HCT116 (cell line): Measurements from ENCODE around the gene TMEM212.

Source experiments
- CTCF ChIP-seq, 3 experiments: fragments of 200-600 bp in 1 of 3; sonication (generic) in 1 of 3; IDR thresholded peaks in 2 of 3; conservative IDR thresholded peaks in 1 of 3; 2 replicates each; pipeline ENCODE4 v1.5.1; 2012 to 2017; ENCODE audit warnings: low read depth in 2 of 3, low read length in 2 of 3, antibody characterized with exemption in 1 of 3, borderline replicate concordance in 1 of 3, control low read depth in 1 of 3, mild to moderate bottlenecking in 1 of 3, mixed read lengths in 1 of 3, mixed run types in 1 of 3, moderate library complexity in 1 of 3; ENCODE audit not compliant: insufficient read depth in 1 of 3
- EGR1 ChIP-seq: IDR thresholded peaks from 2 replicates; pipeline ENCODE4 v1.6.1; 2012; ENCODE audit warnings: low read depth
- ELF1 ChIP-seq: IDR thresholded peaks from 2 replicates; pipeline ENCODE4 v1.6.1; 2012; ENCODE audit warnings: low read depth, borderline replicate concordance
- EZH2 ChIP-seq: fragments of 200-600 bp; sonication (generic); IDR thresholded peaks from 2 replicates; pipeline ENCODE4 v1.6.1; 2017; ENCODE audit warnings: antibody characterized with exemption, mixed run types
- EZH2phosphoT487 ChIP-seq: fragments of 200-600 bp; IDR thresholded peaks from 2 replicates; pipeline ENCODE4 v1.6.1; 2018; ENCODE audit warnings: antibody characterized with exemption, borderline replicate concordance
- MAX ChIP-seq: IDR thresholded peaks from 2 replicates; pipeline ENCODE4 v1.6.1; 2012
- POLR2A ChIP-seq: IDR thresholded peaks from 2 replicates; pipeline ENCODE4 v1.7.0; 2011; ENCODE audit warnings: borderline replicate concordance; ENCODE audit not compliant: insufficient read depth, insufficient read length; ENCODE audit errors: extremely low read depth
- POLR2AphosphoS5 ChIP-seq: IDR thresholded peaks from 2 replicates; pipeline ENCODE4 v1.6.1; 2011; ENCODE audit warnings: mild to moderate bottlenecking, low read depth, low read length, moderate library complexity
- SIN3A ChIP-seq: IDR thresholded peaks from 2 replicates; pipeline ENCODE4 v1.6.1; 2012; ENCODE audit warnings: low read depth
- SP1 ChIP-seq: IDR thresholded peaks from 2 replicates; pipeline ENCODE4 v1.6.1; 2012; ENCODE audit warnings: low read depth
- SRF ChIP-seq: IDR thresholded peaks from 2 replicates; pipeline ENCODE4 v1.6.1; 2012; ENCODE audit warnings: low read depth
- TCF7L2 ChIP-seq: IDR thresholded peaks from 2 replicates; pipeline ENCODE4 v1.7.0; 2011; ENCODE audit warnings: borderline replicate concordance, inconsistent platforms; ENCODE audit not compliant: insufficient read depth, insufficient read length; ENCODE audit errors: extremely low read depth
- ZBTB33 ChIP-seq: IDR thresholded peaks from 2 replicates; pipeline ENCODE4 v1.6.1; 2011; ENCODE audit warnings: mild to moderate bottlenecking, low read length, moderate library complexity; ENCODE audit not compliant: insufficient replicate concordance; ENCODE audit errors: extremely low read depth
- ZFX ChIP-seq: fragments of 450-650 bp; IDR thresholded peaks from 2 replicates; pipeline ENCODE4 v1.6.1; 2017

- TF ChIP-seq ZFX = no peak
- TF ChIP-seq EZH2 = no peak
- no peak for TF ChIP-seq EGR1
- TF ChIP-seq TCF7L2 = no peak
- no peak for TF ChIP-seq CTCF (IDR thresholded peaks at IDR 0.05 in 2 of 3, conservative IDR thresholded peaks at IDR 0.05 in 1 of 3; ENCODE audit: borderline replicate concordance in 1 of 3, insufficient read depth in 1 of 3, low read depth in 2 of 3, low read length in 2 of 3)
- TF ChIP-seq POLR2A = no peak
- no peak for TF ChIP-seq EZH2phosphoT487
- no peak for TF ChIP-seq POLR2AphosphoS5
- TF ChIP-seq ZBTB33 = no peak
- no peak for TF ChIP-seq MAX
- TF ChIP-seq ELF1 = no peak
- no peak for TF ChIP-seq SP1
- TF ChIP-seq SIN3A = no peak
- no peak for TF ChIP-seq SRF
Observed at GRCh38 chr3:171817074-171817800, 25.9 kb upstream of the TMEM212 start.
